Stimulated activated CD4-positive, alpha-beta T cell treated with anti-CD3 and anti-CD28 coated beads, Interleukin-1b, Interleukin-23, amount 100 ng/mL, for 24 hours (primary cell): ENCODE results near the gene WRNIP1.

Experiments
- DNase-seq, 4 experiments: peaks; one replicate each; pipeline ENCODE4 v3.0.0-alpha.2; 2020; ENCODE audit warnings: low read depth in 4 of 4, low spot score in 1 of 4

Gene WRNIP1

DNA sequence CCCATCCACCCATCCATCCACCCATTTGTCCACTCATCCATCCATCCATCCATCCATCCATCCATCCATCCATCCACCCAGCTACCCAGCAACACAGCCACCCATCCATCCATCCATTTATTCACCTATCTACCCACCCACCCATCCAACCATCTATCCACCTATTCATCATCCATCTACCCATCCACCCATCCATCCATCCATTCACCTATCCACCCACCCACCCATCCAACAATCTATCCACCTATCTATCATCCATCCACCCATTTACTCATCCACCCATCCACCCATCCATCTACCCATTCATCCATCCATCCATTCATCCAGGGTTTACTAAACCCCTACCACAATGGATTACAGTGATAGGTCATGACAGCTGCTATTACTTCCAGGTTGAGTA lies 69.1 kb downstream of the WRNIP1 start:
- no peak for DNase-seq
